Limb (tissue), 2 donors: ENCODE data around the gene TRPM3.

Source experiments
- DNase-seq, 2 donors: peaks; one replicate each; pipeline ENCODE4 v3.0.0-alpha.2; 2016; ENCODE audit errors: extremely low spot score in 2 of 2

TRPM3 gene

DNA sequence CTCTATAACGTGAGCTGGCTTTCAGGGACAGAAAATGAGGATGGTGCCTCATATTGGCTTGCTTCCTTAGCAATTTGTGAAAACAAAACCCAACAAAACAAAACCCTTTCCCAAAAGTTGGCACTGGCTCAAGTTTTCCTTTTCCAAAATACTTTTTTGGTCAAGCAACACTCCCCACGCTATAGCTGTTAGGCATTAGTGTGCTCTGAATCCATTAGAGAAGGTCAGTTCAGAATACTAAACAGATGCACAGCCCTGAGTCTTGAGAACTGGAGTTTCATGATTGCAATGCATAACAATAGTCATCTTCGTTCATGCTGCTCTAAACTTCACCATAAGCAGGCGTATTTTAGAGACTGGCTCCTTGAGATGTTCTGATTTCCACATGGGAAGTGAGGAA lies 534.9 kb downstream of the TRPM3 start:
- DNase-seq, result no peak

DNA sequence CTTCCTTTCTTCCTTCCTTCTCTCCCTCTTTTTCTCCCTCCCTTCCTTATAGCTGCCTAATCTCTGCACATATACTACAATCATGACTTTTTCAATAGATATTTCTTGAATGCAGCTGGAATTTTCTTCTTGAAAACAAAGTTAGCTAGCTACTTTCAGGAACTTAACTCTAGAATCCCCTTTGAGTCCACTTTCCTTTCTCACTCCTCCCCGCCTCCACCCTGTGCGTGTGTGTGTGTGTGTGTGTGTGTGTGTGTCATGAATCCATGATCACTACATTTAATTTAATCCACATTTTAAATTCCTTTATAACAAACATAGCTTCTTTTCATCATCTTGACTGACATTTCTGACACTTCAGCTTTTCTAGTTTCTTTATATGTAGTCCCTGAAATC lies 539.5 kb downstream of the TRPM3 start:
- no peak for DNase-seq

DNA sequence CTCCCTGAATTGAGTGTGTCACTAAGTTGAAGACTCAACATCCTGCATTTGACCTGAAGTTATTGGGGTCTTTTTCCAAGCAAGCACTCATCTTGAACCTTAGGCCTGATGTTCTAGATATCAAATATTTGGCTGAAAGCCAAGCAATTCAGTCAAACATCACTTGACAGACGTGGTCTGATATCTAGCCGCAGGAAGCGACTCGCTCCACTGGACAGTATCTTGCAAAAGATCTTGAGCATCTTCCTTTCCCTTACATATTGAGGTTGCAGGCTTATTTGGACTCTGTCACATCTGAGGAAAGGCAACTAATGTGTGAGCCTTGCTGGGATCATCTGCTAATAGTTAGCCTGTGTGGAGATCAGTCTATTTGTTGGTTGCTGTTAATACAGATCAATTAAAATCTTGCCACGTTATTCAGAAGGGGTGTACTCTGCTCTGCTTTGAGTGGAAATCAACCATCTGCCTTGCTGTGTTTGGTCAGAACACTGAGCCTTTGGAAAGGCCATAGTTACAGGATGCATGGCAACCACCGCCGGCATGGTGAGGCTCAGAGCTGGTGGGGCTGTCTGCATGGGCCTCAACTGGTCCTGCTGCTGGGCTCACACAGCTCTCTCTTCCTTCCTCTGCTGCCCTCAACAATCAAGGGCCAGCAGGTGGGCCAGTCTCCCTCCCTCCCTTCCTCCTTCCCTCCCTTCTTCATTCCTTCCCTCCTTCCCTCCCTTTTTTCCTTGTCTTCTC lies 540.0 kb downstream of the TRPM3 start:
- no peak for DNase-seq

DNA sequence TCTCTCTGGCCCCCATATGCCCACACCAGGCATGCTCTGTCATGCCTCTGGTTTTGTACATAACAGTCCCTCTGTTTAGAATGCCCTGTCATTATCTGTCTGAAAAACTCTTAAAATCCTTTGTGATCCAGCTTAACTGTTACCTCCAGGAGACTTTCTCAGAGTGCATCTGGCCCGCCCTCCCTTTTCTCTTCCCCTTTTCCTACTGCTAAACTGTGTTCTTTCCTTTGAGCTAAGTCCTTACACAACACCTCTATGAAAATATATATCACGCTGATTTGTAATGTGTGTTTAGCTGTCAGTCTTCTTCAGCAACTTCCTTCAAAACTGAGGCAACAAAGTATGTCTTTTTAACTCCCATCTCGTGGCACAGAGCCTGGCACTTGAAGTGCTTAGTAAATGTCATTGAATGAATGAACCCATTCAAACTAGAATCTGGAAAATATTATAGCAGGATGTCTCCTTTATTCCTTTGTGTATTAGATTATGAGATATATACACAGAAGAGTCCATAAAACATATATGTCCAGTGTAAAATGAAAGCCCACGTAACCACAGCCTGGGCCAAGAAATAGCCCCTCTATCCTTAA lies 540.7 kb downstream of the TRPM3 start:
- no peak for DNase-seq

DNA sequence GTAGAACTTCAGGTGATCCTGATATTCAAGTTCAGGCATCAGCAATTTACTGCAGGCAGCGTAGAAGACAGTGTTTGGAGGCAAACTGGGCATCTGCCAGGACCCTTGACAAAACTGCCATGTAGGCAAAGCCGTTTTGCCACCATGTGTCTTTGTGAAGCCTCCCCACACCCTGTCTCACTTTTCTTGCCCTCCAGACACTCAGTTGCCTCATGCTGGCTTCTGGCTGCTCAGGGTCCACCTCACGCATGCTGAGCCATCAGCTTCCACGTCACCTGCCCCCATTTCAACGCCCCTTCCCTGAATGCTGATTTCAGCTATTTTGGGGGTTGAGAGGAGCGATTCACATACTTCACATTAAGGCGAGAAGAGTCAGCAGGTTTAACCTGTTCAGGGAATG lies 541.7 kb downstream of the TRPM3 start:
- no peak for DNase-seq

DNA sequence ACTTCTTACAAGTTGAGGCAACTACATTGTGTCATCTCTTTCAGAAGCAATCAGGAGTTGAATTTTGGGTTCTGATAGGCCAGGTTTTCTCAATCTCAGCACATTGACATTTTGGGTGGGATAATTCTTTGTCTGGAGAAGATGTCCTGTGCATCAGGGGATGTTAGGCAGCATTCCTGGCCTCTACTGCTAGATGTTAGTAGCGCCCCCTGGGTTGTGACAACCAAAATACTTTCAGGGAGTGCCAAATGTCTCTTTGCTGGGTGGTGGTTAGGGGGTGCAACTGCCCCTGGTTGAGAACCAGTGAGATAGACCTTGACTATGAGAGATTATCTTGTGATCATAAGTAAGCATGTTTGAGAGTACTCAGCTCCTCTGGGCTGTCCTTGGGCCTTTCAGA lies 542.7 kb downstream of the TRPM3 start:
- no peak for DNase-seq

DNA sequence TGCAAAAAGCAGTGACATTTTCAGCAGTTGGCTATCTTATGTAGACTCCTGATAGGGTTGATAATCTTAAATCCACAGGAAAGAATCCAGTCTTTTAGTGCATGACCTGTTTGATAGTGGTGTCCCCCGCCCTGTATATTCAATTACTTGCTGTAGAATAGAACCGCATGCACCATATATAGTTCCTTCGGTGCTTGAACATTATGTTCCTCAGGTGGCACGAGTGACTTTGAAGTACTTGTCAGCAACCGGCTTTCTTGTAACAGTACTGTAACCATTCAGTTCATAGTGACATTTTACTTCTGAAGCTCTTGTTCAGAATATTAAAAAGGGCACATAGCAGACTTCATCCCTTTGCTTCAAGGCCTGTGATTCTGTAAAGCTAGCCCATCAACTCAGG lies 543.8 kb downstream of the TRPM3 start:
- no peak for DNase-seq

DNA sequence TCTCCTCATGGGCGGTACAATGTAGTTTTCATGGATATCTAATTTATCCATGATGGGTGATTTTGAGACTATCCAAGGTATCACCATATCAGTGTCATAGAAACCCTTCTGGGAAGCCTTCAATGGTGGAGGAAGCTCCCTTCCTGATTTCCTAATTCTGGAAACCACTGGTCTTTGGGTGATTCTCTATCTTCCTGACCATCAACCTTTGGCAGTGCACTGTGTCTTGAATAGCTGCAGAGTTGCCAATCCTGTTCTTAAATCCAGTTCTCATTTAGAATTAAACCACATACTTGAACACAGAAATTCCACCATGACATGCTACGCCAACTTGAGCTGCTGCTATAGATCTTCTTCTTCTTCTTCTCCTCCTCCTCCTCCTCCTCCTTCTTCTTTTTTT lies 545.3 kb downstream of the TRPM3 start:
- DNase-seq, result no peak

DNA sequence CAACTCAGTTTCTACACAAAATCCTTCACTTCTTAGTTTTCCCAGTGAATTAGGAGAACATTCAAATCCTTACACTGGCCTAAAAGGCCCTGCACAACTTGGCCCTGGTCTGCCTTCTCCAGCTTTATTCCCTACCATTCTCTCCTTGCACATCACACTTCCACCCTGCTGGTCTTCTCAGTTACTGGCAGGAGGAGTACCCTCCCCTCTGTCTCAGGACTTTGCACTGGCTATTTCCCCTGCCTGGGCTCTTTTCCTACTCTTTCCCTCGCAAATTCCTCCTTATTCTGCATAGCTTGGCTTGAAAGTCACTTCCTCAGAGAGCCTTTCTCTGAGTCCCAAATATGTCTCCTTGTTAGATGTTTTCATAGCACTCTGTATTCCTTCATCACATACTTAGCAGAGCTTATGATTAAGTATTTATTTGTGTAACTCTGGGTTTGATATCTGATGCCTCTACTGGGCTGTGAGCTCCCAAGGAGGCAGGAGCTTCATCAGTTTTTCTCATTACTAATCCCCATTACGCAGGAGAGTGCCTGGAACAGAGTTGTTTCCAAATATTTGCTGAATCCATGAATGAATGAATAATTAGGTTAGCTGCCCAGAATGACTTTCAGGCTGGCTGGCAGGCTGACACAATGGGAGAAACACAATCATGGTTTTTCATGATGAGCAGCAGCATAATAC lies 547.1 kb downstream of the TRPM3 start:
- DNase-seq, result peak in 1 of 2 donors; percentile 61

DNA sequence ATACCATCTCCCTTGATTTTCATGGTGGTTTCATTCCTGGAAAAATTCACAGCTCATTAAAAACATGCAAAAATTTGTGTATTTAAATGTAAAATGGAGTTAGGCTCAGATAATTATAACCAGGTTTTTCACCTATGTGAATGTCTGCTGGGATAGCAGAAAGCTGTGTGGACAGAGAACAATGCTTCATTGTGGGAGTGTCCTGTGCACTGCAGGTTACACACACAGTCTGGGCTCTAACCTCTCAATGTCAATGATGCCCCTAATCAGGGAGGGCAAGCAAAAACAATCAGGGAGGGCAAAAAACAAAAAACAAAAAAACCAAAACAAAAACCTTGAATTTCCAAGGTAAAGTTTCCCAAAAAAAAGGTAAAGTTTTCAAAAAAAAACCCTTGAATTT lies 548.1 kb downstream of the TRPM3 start:
- no peak for DNase-seq

DNA sequence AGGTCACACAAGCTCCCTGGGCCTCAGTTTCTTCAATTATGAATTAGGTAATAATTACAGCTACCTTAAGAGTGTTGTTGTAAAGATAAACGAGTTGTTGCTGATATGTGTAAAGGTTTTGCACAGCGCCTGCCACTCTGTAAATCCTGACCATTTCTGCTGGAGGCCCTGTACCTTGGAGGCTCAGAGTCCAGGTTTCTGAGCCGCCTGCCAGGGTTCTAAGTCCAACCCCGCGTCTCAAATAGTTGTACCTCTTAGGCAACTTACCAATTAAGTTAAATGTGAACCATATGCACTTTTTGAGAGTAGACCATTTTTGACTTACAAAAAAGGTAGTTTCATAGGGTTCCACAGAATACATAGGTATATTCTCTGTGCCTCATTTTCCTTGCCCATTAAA lies 550.2 kb downstream of the TRPM3 start:
- DNase-seq, result no peak

DNA sequence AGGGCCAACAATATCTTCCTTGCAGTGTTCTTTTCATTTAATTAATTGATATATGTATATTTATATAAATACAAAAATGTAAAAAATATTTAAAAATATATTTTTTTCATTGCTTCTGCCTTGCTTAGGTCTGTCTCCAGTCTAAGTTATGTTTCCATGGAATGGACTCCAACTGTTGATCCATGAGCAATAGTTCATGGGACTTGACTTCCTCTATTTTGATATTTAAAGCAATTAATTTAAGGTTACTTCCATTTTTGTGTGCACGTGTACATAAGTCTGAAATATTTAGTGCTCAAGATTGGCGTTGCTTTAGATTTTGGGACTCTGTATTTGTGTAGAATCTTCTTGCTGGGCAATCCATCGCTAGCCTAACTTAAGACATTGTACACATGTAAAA lies 551.6 kb downstream of the TRPM3 start:
- DNase-seq, result no peak

DNA sequence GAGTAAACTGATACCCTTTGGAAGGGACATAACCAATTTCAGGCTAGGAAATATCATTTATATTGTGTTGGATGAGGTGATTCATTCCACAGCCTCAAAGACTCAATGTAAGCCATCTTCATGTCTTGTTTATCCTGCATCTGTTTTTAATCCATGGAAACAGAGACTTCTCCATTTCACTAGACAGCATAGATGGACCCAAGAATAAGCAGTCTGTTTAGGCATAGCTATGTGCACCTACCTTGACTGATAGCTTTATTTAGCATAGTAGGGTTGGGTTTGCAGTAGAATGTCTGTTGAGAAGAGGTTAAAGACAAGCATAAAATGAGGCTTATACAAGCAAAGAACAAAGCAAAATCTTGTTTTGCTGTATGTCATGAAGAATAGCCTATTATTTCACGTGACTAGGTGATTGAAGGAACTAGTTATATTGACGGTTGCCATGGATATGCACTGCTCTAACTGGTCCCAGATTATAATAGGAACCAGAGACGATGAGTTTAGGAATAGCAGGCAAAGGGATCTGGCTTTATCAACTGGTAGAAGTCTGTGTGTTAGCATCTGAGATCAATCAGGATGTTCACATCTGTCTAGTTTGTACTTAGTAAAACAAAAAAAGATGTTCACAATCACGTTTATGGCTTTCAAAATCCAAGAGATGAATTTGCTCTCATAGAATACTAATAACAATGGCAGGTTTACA lies 552.2 kb downstream of the TRPM3 start:
- DNase-seq, result peak in 1 of 2 donors; percentile 56

DNA sequence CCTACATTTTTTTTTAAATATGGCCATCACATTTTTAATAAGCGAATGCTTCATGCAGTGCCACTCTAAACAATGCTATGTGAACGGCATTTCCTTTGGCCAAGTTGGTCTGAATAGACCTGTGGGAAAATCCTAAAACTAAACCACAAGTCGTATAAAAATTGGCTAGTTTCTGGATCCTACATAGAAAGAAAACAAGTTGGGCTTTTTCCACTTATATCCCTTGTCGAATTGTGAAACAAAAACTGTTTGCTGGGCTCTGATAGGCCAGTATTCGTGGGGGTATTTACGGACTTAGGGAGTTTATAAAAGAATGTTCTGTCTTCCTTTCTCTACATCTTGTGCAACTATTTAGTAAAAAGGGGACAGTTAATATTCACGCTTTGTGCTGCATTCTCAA lies 553.9 kb downstream of the TRPM3 start:
- no peak for DNase-seq

DNA sequence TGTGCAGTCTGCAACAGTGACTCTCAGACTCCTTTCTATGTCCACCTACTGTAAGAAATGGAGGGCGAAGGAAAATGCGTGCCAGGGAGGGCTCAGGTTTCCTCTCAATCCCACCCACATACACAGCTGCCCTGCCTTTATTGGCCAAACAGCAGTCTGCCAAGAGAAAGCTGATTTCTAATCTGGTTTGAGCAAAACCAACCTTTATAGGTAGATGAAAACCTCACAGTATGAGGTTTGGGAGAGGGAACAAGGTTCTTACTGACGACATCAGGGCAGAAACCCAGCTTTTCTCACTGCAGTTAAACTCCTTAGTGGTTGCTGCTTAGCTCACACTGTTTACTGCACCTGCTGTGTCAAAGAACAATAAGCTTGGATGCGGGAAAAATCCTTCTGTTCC lies 554.7 kb downstream of the TRPM3 start:
- DNase-seq, result peak; percentile 14 to 36

DNA sequence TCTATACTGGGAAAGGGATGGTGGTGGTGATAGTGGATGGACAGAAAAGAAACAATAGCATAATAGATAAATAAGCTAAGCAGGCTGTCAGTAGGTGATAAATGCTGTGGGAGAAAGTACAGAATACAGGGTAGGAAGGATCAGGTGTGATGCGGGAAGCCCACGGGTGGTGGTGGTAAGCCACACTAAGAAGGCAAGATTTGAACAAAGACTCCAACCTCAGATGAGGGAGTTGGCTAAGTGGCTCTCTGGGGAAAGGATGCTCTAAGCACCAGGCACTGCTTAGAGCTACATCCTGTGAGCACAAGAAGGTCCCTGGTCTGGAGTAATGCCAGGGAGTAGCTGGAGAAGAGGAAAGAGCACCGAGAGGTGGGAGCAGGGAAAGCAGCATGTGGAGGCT lies 555.4 kb downstream of the TRPM3 start:
- DNase-seq, result no peak

DNA sequence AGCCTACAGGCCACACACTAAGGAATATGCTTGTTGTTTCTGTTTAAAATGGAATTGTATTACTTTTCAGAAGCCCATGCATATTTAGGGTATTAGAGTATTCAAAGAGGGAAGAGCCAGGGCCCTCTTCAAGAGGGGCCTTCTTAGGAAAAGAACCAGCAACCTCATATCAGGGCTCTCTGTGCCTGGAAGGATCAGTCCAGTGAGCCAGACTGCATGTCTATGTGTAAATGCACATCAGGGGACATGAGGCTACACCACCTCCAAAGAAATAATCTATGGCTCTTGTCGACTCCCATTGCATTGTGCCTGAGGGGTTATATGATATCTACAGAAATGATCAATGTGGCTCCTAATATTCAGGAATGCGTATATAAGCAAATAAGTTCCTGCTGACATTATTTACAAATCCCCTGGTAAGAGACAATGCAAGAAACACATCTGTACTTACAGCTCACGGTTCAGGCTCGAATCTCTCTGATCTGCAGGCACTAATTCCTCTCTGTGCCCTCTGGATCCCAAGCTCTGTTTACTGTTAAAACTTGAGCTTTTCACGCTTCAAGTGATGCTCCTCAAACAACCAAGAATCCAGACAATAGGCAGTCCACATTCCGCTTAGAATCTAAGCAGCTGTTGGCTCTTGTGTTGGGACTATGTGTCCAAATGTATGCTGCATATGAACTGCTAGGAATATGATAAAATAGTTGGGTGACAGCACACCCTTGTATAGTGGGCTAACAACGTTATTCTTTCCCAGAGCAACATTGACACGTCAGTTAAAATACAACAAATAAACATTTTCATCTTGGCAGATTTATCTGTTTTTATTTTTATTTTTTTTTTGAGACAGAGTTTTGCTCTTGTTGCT lies 556.7 kb downstream of the TRPM3 start:
- no peak for DNase-seq

DNA sequence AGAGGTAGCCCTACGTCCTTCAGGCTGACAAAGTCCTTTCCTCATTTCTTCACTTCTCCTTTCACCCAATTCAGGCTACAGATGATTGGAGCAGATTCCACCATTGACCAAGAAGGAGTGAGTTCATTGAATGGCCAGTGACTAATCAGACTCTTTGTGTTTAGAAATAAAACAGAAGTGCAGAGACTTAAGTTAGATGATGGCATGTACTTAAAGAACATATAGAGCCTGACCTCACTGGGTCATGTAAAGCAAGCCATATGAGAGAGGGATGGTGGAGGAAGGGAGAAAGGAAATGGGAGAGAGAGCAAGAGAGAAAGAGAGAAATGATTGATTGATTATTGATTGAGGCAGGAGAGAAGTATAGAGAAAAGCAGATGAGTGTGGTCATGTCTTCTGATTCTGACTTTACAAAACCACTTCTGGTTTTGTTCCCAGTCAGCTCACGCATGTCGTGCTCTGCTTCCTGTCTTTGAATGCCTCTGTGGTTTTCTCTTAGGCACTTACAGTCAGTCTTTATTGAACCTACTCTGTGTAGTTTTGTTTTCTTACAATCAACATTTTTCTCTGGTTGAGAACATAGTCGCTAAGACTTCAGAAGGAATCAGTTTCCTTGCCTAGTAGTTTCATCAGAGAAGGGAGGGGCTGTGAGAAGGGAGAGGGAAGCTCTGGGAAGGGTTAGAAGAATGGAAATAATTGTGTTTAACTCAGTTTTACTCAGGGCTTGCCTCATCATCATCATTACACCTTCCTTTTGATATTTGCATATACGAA lies 557.8 kb downstream of the TRPM3 start:
- no peak for DNase-seq

DNA sequence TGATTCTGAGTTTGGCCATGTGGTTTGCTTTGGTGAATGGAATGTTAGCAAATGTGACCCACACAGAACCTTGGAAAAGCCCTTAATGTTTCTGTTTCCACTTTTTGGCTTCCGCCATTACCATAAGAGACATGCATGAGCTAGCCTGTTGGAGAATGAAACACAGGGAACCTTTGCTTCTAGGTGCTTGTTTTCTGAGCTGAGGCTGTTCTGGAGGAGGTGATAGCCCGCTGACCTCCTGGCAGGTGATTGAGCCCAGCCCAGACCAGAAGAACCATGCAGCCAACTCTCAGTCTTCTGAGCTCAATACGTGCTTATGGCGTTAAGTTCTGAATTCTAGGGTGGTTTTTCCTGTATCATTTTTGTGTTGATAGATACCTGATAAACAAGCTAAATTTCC lies 558.4 kb downstream of the TRPM3 start:
- DNase-seq, result no peak

DNA sequence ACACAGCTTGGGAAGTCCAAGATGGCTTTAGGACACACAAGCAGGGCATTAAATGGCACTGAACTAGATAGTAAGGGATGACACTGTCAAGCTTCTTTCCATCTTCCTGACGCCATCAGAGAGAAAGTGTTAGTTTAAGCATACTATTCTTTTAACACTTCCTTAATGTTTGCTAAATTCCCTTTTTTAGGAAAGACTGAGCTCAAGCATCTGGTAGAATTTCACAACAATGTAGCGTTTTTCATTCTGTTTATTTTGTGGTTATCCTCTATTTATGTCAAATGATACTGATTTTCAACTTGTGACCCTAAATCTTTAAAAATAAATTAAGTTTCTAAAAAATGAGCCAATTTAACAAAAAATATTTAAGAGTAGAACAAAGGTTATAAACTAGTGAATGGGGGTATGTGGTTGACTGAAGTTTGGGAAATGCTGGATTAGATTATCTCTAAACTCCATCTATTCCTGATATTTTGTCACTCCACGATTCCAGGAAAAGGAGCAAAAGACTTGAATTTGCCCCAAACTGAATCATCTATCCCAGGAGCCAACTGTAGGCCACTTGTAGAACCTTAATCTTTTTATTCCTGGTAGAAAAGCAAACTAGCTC lies 559.5 kb downstream of the TRPM3 start:
- DNase-seq, result no peak
